Peyer's patch (tissue), 4 donors: ENCODE measurements around the gene DNM3. TPM values are rescaled to one million over a fixed set of nuclear protein-coding genes. Genes with fewer than 3 reads are reported as not detected.

Source experiments
- DNase-seq, 3 donors: peaks; one replicate each; pipeline ENCODE4 v3.0.0-alpha.2; 2017 to 2019
- H3K27ac ChIP-seq, 4 donors: fragments of 200-600 bp; sonication (generic); one replicate each; pipeline ENCODE4 v1.5.1; 2016 to 2019
- H3K27me3 ChIP-seq, 2 donors: fragments of 200-600 bp; sonication (generic); one replicate each; pipeline ENCODE4 v1.5.1; 2019
- H3K36me3 ChIP-seq, 3 donors: fragments of 200-600 bp; sonication (generic); one replicate each; pipeline ENCODE4 v1.5.1; 2016 to 2019
- H3K4me1 ChIP-seq, 4 donors: fragments of 200-600 bp; sonication (generic); one replicate each; pipeline ENCODE4 v1.5.1; 2016 to 2019
- H3K4me3 ChIP-seq, 4 donors: fragments of 200-600 bp; sonication (generic); 1 replicate in 3 of 4; 2 replicates in 1 of 4; pipeline ENCODE4 v1.5.1; 2016 to 2019; ENCODE audit warnings: mild to moderate bottlenecking in 1 of 4
- H3K9me3 ChIP-seq, 4 donors: fragments of 200-600 bp; sonication (generic); one replicate each; pipeline ENCODE4 v1.5.1; 2016 to 2019; ENCODE audit warnings: mild to moderate bottlenecking in 1 of 4
- POLR2A ChIP-seq, 2 donors: fragments of 450-650 bp; IDR thresholded peaks; one replicate each; pipeline ENCODE4 v1.5.1; 2017; ENCODE audit warnings: antibody characterized with exemption in 2 of 2, mild to moderate bottlenecking in 2 of 2, moderate library complexity in 2 of 2
- total RNA-seq, 4 donors: library from RNA; depleted of rRNA; stranded (reverse); fragments of >200 nt; gene quantifications; one replicate each; pipeline ENCODE4 v1.1.0, GENCODE V29; 2016
- TF ChIP-seq, protein P1 (sequence below), 6 experiments: fragments of 450-650 bp in 4 of 6; fragments of 200-600 bp in 2 of 6; sonication (generic) in 1 of 6; IDR thresholded peaks; one replicate each; pipeline ENCODE4 v1.5.1; 2017 to 2019; ENCODE audit warnings: antibody characterized with exemption in 6 of 6, mild to moderate bottlenecking in 3 of 6, moderate library complexity in 1 of 6

DNM3 gene
- total RNA-seq, 4 donors from 2014 or later = 1.4 to 11.6 (median 2.0) TPM

- no peak for TF ChIP-seq POLR2A (IDR thresholded peaks at IDR 0.05)
- TF ChIP-seq, protein P1, sequence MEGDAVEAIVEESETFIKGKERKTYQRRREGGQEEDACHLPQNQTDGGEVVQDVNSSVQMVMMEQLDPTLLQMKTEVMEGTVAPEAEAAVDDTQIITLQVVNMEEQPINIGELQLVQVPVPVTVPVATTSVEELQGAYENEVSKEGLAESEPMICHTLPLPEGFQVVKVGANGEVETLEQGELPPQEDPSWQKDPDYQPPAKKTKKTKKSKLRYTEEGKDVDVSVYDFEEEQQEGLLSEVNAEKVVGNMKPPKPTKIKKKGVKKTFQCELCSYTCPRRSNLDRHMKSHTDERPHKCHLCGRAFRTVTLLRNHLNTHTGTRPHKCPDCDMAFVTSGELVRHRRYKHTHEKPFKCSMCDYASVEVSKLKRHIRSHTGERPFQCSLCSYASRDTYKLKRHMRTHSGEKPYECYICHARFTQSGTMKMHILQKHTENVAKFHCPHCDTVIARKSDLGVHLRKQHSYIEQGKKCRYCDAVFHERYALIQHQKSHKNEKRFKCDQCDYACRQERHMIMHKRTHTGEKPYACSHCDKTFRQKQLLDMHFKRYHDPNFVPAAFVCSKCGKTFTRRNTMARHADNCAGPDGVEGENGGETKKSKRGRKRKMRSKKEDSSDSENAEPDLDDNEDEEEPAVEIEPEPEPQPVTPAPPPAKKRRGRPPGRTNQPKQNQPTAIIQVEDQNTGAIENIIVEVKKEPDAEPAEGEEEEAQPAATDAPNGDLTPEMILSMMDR (IDR thresholded peaks at IDR 0.05) = peak; percentile 51 to 87 (median 81)
- Histone ChIP-seq H3K27ac (no peak overlapping the region), H3K4me3 (no peak overlapping the region), H3K27me3 (no peaks in the 10 kb centered on the region), H3K36me3 (no peaks in the 10 kb centered on the region), H3K9me3 (no peaks in the 10 kb centered on the region), H3K4me1 (no peaks in the 10 kb centered on the region)
- DNase-seq = peak in 1 of 3 donors; percentile 54
Observed at GRCh38 chr1:171984850-171985485, 143.7 kb downstream of the DNM3 start.

GRCh38 chr1:171985639-171986038, 144.3 kb downstream of the DNM3 start:
- no peaks in the 10 kb centered on the region for H3K27me3 ChIP-seq
- H3K4me3 ChIP-seq = no peak overlapping the region
- no peaks in the 10 kb centered on the region for H3K9me3 ChIP-seq
- no peaks in the 10 kb centered on the region for H3K36me3 ChIP-seq
- DNase-seq = no peak
- no peaks in the 10 kb centered on the region for H3K4me1 ChIP-seq
- no peak overlapping the region for H3K27ac ChIP-seq
- TF ChIP-seq, protein P1 (IDR thresholded peaks at IDR 0.05) = peak in 2 of 6 experiments; percentile 7 to 17
- no peak for TF ChIP-seq POLR2A (IDR thresholded peaks at IDR 0.05)

DNA sequence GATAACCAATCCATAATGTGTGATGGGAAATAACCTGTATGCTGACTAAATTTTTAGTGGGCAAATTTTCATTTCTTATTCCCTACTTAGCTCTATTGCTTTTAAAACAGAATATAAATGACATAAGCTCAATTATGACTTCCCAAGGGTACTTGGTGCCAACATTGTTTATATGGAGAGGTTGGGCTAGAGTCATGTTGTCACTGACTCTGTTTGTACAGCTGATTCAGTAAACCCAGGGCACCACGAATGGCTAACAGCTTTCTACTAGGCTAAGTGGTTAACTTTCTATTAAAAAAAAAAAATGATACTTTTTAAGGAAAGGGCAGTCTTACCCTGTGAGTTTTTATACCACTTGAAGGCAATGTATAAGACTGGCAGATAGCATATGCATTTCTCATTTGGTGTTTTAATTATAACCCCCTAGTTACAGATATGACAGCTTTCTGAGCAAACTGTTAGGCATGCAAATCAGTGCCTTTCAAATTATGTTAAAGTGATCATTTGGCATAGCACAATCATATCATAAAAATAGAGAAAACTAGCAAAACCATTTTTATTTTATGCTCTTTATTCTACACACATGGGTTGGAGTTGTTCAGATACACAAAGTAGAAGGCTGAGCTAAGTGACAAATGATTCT, 147.1 kb downstream of the DNM3 start:
- Histone ChIP-seq H3K36me3 (no peaks in the 10 kb centered on the region), H3K27ac (no peak overlapping the region), H3K27me3 (no peaks in the 10 kb centered on the region), H3K4me3 (no peak overlapping the region), H3K4me1 (no peaks in the 10 kb centered on the region), H3K9me3 (no peaks in the 10 kb centered on the region)
- no peak for TF ChIP-seq POLR2A (IDR thresholded peaks at IDR 0.05)
- TF ChIP-seq, protein P1 (IDR thresholded peaks at IDR 0.05) = no peak
- DNase-seq = no peak

DNA sequence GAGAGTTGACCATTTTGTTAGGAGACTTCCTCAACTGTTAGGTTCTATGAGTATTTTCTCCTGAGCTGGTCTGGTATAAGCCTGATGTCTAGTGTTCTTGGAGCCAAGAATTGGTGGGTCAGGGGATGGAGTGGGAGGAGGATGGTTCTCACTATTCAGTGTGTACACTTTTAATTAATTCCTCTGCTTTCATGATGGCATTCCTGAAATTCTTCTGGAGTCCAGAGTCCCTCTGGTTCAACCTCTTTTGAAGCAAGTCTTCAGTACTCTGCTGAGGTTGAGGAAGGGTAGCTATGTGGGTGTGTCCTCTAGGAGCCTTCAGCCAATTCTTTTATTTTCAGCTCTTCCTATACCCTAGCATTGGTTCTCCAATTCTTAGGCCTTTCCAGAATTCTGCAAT, 149.1 kb downstream of the DNM3 start:
- Histone ChIP-seq H3K27ac (no peak overlapping the region), H3K4me1 (no peaks in the 10 kb centered on the region), H3K4me3 (no peak overlapping the region), H3K9me3 (no peaks in the 10 kb centered on the region), H3K36me3 (no peaks in the 10 kb centered on the region), H3K27me3 (no peaks in the 10 kb centered on the region)
- DNase-seq = no peak
- no peak for TF ChIP-seq POLR2A (IDR thresholded peaks at IDR 0.05)
- TF ChIP-seq, protein P1 (IDR thresholded peaks at IDR 0.05) = no peak

- Histone ChIP-seq H3K27ac (no peak overlapping the region), H3K4me3 (no peak overlapping the region), H3K4me1 (no peaks in the 10 kb centered on the region), H3K9me3 (no peaks in the 10 kb centered on the region), H3K27me3 (no peaks in the 10 kb centered on the region), H3K36me3 (no peaks in the 10 kb centered on the region)
- TF ChIP-seq, protein P1 (IDR thresholded peaks at IDR 0.05) = no peak
- TF ChIP-seq POLR2A (IDR thresholded peaks at IDR 0.05) = no peak
- no peak for DNase-seq
Observed at GRCh38 chr1:171994293-171994692, 153.0 kb downstream of the DNM3 start.
